Keratinocyte (primary cell): ENCODE data around the gene MRGPRX2.

Experiments
- EZH2 ChIP-seq: IDR thresholded peaks from one replicate; pipeline ENCODE4 v1.6.1; 2012; ENCODE audit warnings: inconsistent platforms, mild to moderate bottlenecking, low read length, moderate library complexity
- TF ChIP-seq, protein P1 (sequence below), 3 experiments: IDR thresholded peaks in 1 of 3; conservative IDR thresholded peaks in 1 of 3; optimal IDR thresholded peaks in 1 of 3; 2 replicates in 2 of 3; 3 replicates in 1 of 3; pipeline versions ENCODE3 to v1.5.1; 2011; ENCODE audit warnings: low read length in 3 of 3, mild to moderate bottlenecking in 3 of 3, moderate library complexity in 2 of 3, control low read depth in 1 of 3, inconsistent platforms in 1 of 3; ENCODE audit not compliant: insufficient read depth in 2 of 3; ENCODE audit errors: extremely low read depth in 1 of 3

DNA sequence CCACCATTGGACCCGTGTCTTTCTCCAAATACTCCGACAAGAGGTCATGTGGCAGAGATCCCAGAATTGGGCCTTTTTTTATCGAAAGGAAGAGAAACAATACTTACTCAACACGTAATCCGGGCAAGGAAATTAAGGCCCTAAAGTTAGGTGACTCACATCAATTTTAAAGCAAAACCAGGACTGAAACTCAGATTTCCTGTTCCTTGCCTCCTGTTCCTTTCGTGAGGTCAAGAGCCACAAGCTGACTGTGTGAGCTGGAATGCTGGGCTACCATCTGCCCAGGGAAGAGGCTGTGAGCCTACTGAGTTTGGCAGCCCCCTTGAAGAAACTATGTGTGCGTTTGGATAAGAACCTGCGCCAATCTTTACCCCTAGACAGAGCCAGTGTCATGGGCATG, 27.1 kb upstream of the MRGPRX2 start:
- TF ChIP-seq, protein P1, sequence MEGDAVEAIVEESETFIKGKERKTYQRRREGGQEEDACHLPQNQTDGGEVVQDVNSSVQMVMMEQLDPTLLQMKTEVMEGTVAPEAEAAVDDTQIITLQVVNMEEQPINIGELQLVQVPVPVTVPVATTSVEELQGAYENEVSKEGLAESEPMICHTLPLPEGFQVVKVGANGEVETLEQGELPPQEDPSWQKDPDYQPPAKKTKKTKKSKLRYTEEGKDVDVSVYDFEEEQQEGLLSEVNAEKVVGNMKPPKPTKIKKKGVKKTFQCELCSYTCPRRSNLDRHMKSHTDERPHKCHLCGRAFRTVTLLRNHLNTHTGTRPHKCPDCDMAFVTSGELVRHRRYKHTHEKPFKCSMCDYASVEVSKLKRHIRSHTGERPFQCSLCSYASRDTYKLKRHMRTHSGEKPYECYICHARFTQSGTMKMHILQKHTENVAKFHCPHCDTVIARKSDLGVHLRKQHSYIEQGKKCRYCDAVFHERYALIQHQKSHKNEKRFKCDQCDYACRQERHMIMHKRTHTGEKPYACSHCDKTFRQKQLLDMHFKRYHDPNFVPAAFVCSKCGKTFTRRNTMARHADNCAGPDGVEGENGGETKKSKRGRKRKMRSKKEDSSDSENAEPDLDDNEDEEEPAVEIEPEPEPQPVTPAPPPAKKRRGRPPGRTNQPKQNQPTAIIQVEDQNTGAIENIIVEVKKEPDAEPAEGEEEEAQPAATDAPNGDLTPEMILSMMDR (optimal IDR thresholded peaks at IDR 0.05 in 1 of 3, IDR thresholded peaks at IDR 0.05 in 1 of 3, conservative IDR thresholded peaks at IDR 0.05 in 1 of 3; ENCODE audit: extremely low read depth in 1 of 3, insufficient read depth in 2 of 3, low read length in 3 of 3) = no peak
- TF ChIP-seq EZH2 = no peak
